Stimulated activated CD8-positive, alpha-beta memory T cell treated with anti-CD3 and anti-CD28 coated beads, Interleukin-7, amount 100 ng/mL, for 4 hours (primary cell): Measurements from ENCODE around the gene TAS2R9.
"Not testable (repeated sequence)": the region's sequence is repeated elsewhere in the genome, so short reads cannot be mapped to it uniquely, and the experiment has no call there.

Experiments
- DNase-seq, 2 donors: peaks; one replicate each; pipeline ENCODE4 v3.0.0-alpha.2; 2020; ENCODE audit warnings: low read depth in 2 of 2

TAS2R9 gene

GRCh38 chr12:10810068-10810467, at the start of gene TAS2R9:
TSS of gene TAS2R9 (minus strand) at chr12:10810168. CDS start at chr12:10810075, 93 bp downstream.
- no peak for DNase-seq

- DNase-seq, result no peak
These were observed 45.8 kb upstream of the TAS2R9 start for GRCh38 chr12:10855807-10856206.

GRCh38 chr12:10853776-10854175, 43.8 kb upstream of the TAS2R9 start:
- no peak for DNase-seq

GRCh38 chr12:10851243-10851858, 41.4 kb upstream of the TAS2R9 start:
- DNase-seq, result no peak

GRCh38 chr12:10849425-10849878, 39.5 kb upstream of the TAS2R9 start, which contains the start of gene PRR4:
TSS of gene PRR4 (minus strand) at chr12:10849475. CDS start at chr12:10849437, 38 bp downstream.
- no peak for DNase-seq

- DNase-seq, result no peak
These were observed 37.8 kb upstream of the TAS2R9 start for GRCh38 chr12:10847744-10848143.

GRCh38 chr12:10842862-10843261, 32.9 kb upstream of the TAS2R9 start:
- no peak for DNase-seq

GRCh38 chr12:10838461-10838860, 28.5 kb upstream of the TAS2R9 start:
- DNase-seq, result no peak

GRCh38 chr12:10829994-10830393, 20.0 kb upstream of the TAS2R9 start:
- DNase-seq, result no peak

- no peak for DNase-seq
These were observed 16.3 kb upstream of the TAS2R9 start, which contains the start of gene TAS2R10 for GRCh38 chr12:10826258-10826657. TSS of gene TAS2R10 (minus strand) at chr12:10826358. CDS start at chr12:10826269, 89 bp downstream.

GRCh38 chr12:10824957-10825356, 15.0 kb upstream of the TAS2R9 start:
- DNase-seq, result no peak

GRCh38 chr12:10811883-10812536, 2.0 kb upstream of the TAS2R9 start:
- DNase-seq, result no peak

- DNase-seq, result no peak
These were observed 2.8 kb downstream of the TAS2R9 start, which contains the start of gene TAS2R8 for GRCh38 chr12:10807186-10807585. TSS of gene TAS2R8 (minus strand) at chr12:10807286. CDS start at chr12:10806980, 306 bp downstream.

GRCh38 chr12:10802587-10802986, 7.4 kb downstream of the TAS2R9 start, which contains the start of gene TAS2R7:
TSS of gene TAS2R7 (minus strand) at chr12:10802627. CDS start at chr12:10802570, 57 bp downstream.
- no peak for DNase-seq

- no peak for DNase-seq
These were observed 8.2 kb downstream of the TAS2R9 start for GRCh38 chr12:10801741-10802140.

GRCh38 chr12:10794222-10794621, 15.7 kb downstream of the TAS2R9 start:
- no peak for DNase-seq

GRCh38 chr12:10791769-10792168, 18.2 kb downstream of the TAS2R9 start:
- not testable (repeated sequence) for DNase-seq

- no peak for DNase-seq
These were observed 26.7 kb downstream of the TAS2R9 start for GRCh38 chr12:10783252-10783651.

GRCh38 chr12:10779103-10779502, 30.9 kb downstream of the TAS2R9 start:
- no peak for DNase-seq

- DNase-seq, result no peak
These were observed 38.7 kb downstream of the TAS2R9 start for GRCh38 chr12:10771132-10771733.

- DNase-seq, result no peak
These were observed 50.3 kb downstream of the TAS2R9 start for GRCh38 chr12:10759657-10760056.
